Neural progenitor cell (in vitro differentiated cells): ENCODE measurements around the gene CEP78. TPM values are rescaled to one million over a fixed set of nuclear protein-coding genes. Genes with fewer than 3 reads are reported as not detected.

Experiments used
- DNase-seq: peaks from one replicate; pipeline ENCODE4 v3.0.0-alpha.2; 2016; ENCODE audit warnings: low spot score
- H2AFZ ChIP-seq: fragments of 200-600 bp; sonication (generic); replicated peaks from 2 replicates; pipeline ENCODE4 v1.6.1; 2016; ENCODE audit warnings: antibody characterized with exemption
- H3F3A ChIP-seq: fragments of 200-600 bp; sonication (generic); 2 replicates; pipeline ENCODE4 v1.6.1; 2016; ENCODE audit warnings: antibody characterized with exemption, low read depth
- H3K27ac ChIP-seq: fragments of 200-600 bp; sonication (generic); 2 replicates; pipeline ENCODE4 v1.5.1; 2016; ENCODE audit warnings: mild to moderate bottlenecking
- H3K27me3 ChIP-seq: fragments of 200-600 bp; sonication (generic); 2 replicates; pipeline ENCODE4 v1.6.1; 2016; ENCODE audit warnings: mild to moderate bottlenecking, moderate library complexity
- H3K36me3 ChIP-seq: fragments of 200-600 bp; sonication (generic); 2 replicates; pipeline ENCODE4 v1.5.1; 2016
- H3K4me1 ChIP-seq: fragments of 200-600 bp; sonication (generic); 2 replicates; pipeline ENCODE4 v1.6.1; 2016; ENCODE audit warnings: mixed run types
- H3K4me2 ChIP-seq: fragments of 200-600 bp; sonication (generic); 2 replicates; pipeline ENCODE4 v1.6.1; 2016
- H3K4me3 ChIP-seq: fragments of 200-600 bp; sonication (generic); 2 replicates; pipeline ENCODE4 v1.5.1; 2016
- H3K79me2 ChIP-seq: fragments of 200-600 bp; sonication (generic); 2 replicates; pipeline ENCODE4 v1.6.1; 2016; ENCODE audit warnings: low read depth
- H3K9ac ChIP-seq: fragments of 200-600 bp; sonication (generic); 2 replicates; pipeline ENCODE4 v1.6.1; 2016
- H3K9me3 ChIP-seq: fragments of 200-600 bp; sonication (generic); 2 replicates; pipeline ENCODE4 v1.5.1; 2016; ENCODE audit warnings: low read depth
- H4K20me1 ChIP-seq: fragments of 200-600 bp; sonication (generic); 2 replicates; pipeline ENCODE4 v1.6.1; 2016; ENCODE audit warnings: low read depth
- H3K27ac Mint-ChIP-seq: 3 replicates; pipeline ENCODE4 v1.8.0; 2021; ENCODE audit warnings: mixed read lengths
- H3K27me3 Mint-ChIP-seq: 2 replicates; pipeline ENCODE4 v1.8.0; 2022; ENCODE audit warnings: low read depth, mild to moderate bottlenecking, inconsistent platforms, moderate library complexity, mixed read lengths; ENCODE audit not compliant: insufficient read depth
- H3K36me3 Mint-ChIP-seq: 3 replicates; pipeline ENCODE4 v1.8.0; 2021; ENCODE audit warnings: mixed read lengths
- H3K4me1 Mint-ChIP-seq: 3 replicates; pipeline ENCODE4 v1.8.0; 2021; ENCODE audit warnings: mixed read lengths
- H3K4me3 Mint-ChIP-seq: 3 replicates; pipeline ENCODE4 v1.8.0; 2021; ENCODE audit warnings: mild to moderate bottlenecking, moderate library complexity, mixed read lengths
- H3K9me3 Mint-ChIP-seq: 3 replicates; pipeline ENCODE4 v1.8.0; 2020; ENCODE audit warnings: mixed read lengths
- CTCF ChIP-seq: fragments of 200-600 bp; sonication (generic); IDR thresholded peaks from 2 replicates; pipeline ENCODE4 v1.5.1; 2017; ENCODE audit warnings: antibody characterized with exemption, mild to moderate bottlenecking
- EZH2 ChIP-seq: fragments of 200-600 bp; sonication (generic); IDR thresholded peaks from 2 replicates; pipeline ENCODE4 v1.6.1; 2017; ENCODE audit warnings: antibody characterized with exemption, mild to moderate bottlenecking, moderate library complexity
- EZH2phosphoT487 ChIP-seq: fragments of 200-600 bp; sonication (generic); IDR thresholded peaks from 2 replicates; pipeline ENCODE4 v1.6.1; 2017; ENCODE audit warnings: antibody characterized with exemption
- total RNA-seq: library from RNA; depleted of rRNA; stranded (reverse); fragments of >200 nt; gene quantifications from 2 replicates; pipeline ENCODE4 v1.2.3, GENCODE V29; 2015; ENCODE audit warnings: low replicate concordance

CEP78 gene
- total RNA-seq, 1 donor from 2014 or later = 122 TPM

- no peak overlapping the region for H3K27ac Mint-ChIP-seq
- no peaks in the 10 kb centered on the region for H3K36me3 Mint-ChIP-seq
- Histone ChIP-seq H3K27me3 (no peaks in the 10 kb centered on the region), H3K79me2 (no peaks in the 10 kb centered on the region), H3K4me2 (no peak overlapping the region), H3K4me1 (peaks cover 13% of the 10 kb centered on the region), H3K4me3 (no peak overlapping the region), H3K9me3 (no peaks in the 10 kb centered on the region), H4K20me1 (no peaks in the 10 kb centered on the region), H3F3A (no peaks in the 10 kb centered on the region), H3K27ac (no peak overlapping the region), H2AFZ (no peak overlapping the region), H3K9ac (no peak overlapping the region), H3K36me3 (no peaks in the 10 kb centered on the region)
- DNase-seq = no peak
- H3K27me3 Mint-ChIP-seq = no peaks in the 10 kb centered on the region
- TF ChIP-seq CTCF = no peak
- no peak for TF ChIP-seq EZH2
- TF ChIP-seq EZH2phosphoT487 = no peak
- no peak overlapping the region for H3K4me3 Mint-ChIP-seq
- H3K9me3 Mint-ChIP-seq = no peaks in the 10 kb centered on the region
- H3K4me1 Mint-ChIP-seq = peaks cover 7% of the 10 kb centered on the region
Observed at GRCh38 chr9:78209127-78209526, 26.7 kb upstream of the CEP78 start.

GRCh38 chr9:78210841-78211301 is 25.0 kb upstream of the CEP78 start:
- Histone ChIP-seq H3K4me2 (no peak overlapping the region), H3K4me1 (peaks cover 13% of the 10 kb centered on the region), H3K4me3 (no peak overlapping the region), H3K9ac (no peak overlapping the region), H3K79me2 (no peaks in the 10 kb centered on the region), H3K9me3 (no peaks in the 10 kb centered on the region), H2AFZ (no peak overlapping the region), H3F3A (no peaks in the 10 kb centered on the region), H3K27me3 (no peaks in the 10 kb centered on the region), H3K36me3 (no peaks in the 10 kb centered on the region), H4K20me1 (no peaks in the 10 kb centered on the region), H3K27ac (no peak overlapping the region)
- Mint-ChIP-seq H3K27me3 (peaks cover 2% of the 10 kb centered on the region), H3K4me3 (no peak overlapping the region), H3K36me3 (no peaks in the 10 kb centered on the region), H3K4me1 (peaks cover 7% of the 10 kb centered on the region), H3K27ac (no peak overlapping the region), H3K9me3 (no peaks in the 10 kb centered on the region)
- no peak for TF ChIP-seq EZH2phosphoT487
- TF ChIP-seq EZH2 = no peak
- TF ChIP-seq CTCF = no peak
- no peak for DNase-seq

- no peaks in the 10 kb centered on the region for H3K9me3 Mint-ChIP-seq
- Histone ChIP-seq H4K20me1 (no peaks in the 10 kb centered on the region), H3K79me2 (no peaks in the 10 kb centered on the region), H2AFZ (peak overlapping the region; percentile 9), H3K4me3 (no peak overlapping the region), H3K27ac (no peak overlapping the region), H3K27me3 (no peaks in the 10 kb centered on the region), H3K9me3 (no peaks in the 10 kb centered on the region), H3K4me2 (no peak overlapping the region), H3K36me3 (no peaks in the 10 kb centered on the region), H3F3A (no peaks in the 10 kb centered on the region), H3K9ac (no peak overlapping the region), H3K4me1 (peaks cover 13% of the 10 kb centered on the region)
- peaks cover 2% of the 10 kb centered on the region for H3K27me3 Mint-ChIP-seq
- H3K4me1 Mint-ChIP-seq = peaks cover 7% of the 10 kb centered on the region
- no peaks in the 10 kb centered on the region for H3K36me3 Mint-ChIP-seq
- no peak for DNase-seq
- H3K27ac Mint-ChIP-seq = no peak overlapping the region
- TF ChIP-seq EZH2phosphoT487 (no peak), CTCF (no peak), EZH2 (no peak)
- no peak overlapping the region for H3K4me3 Mint-ChIP-seq
Observed at GRCh38 chr9:78212868-78213267, 23.0 kb upstream of the CEP78 start.
